ENCODE data around the gene SNRNP200. TPM values are rescaled to one million over a fixed set of nuclear protein-coding genes. Genes with fewer than 3 reads are reported as not detected.

Gene SNRNP200
- total and polyA plus RNA-seq, 8 donors: 31.2 to 184 (median 78.5) TPM

DNA sequence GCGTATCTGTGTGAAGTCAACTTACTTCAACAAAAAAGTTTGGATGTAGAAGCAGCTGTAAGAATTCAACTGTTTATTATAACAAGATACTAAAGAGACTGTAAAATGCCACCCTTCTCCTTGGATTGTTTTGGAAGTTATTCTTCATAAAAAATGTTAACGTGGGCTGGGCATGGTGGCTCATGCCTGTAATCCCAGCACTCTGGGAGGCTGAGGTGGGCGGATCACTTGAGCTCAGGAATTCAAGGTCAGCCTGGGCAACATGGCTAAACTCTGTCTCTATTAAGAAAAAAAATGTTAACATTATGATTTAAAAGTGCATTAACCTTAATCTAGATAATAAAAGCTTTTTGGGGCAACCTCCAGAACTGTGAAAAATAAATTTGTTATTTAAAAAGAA is 31.6 kb downstream of the SNRNP200 start:
- WGBS, 5 donors: 63 to 78% (median 71%) methylated on average over 3 of the region's 3 CpGs
- intact Hi-C loops (cut with DNase I; ENCODE audit: low total_unique reads): no loop called here
- TF ChIP-seq POLR2A (IDR thresholded peaks at IDR 0.05) (no peak), EP300 (IDR thresholded peaks at IDR 0.05) (no peak), POLR2AphosphoS5 (IDR thresholded peaks at IDR 0.05) (no peak)
- TF ChIP-seq, protein P1, sequence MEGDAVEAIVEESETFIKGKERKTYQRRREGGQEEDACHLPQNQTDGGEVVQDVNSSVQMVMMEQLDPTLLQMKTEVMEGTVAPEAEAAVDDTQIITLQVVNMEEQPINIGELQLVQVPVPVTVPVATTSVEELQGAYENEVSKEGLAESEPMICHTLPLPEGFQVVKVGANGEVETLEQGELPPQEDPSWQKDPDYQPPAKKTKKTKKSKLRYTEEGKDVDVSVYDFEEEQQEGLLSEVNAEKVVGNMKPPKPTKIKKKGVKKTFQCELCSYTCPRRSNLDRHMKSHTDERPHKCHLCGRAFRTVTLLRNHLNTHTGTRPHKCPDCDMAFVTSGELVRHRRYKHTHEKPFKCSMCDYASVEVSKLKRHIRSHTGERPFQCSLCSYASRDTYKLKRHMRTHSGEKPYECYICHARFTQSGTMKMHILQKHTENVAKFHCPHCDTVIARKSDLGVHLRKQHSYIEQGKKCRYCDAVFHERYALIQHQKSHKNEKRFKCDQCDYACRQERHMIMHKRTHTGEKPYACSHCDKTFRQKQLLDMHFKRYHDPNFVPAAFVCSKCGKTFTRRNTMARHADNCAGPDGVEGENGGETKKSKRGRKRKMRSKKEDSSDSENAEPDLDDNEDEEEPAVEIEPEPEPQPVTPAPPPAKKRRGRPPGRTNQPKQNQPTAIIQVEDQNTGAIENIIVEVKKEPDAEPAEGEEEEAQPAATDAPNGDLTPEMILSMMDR (IDR thresholded peaks at IDR 0.05): no peak
- no peaks in the 10 kb centered on the region for H3K4me1 ChIP-seq
- H3K27me3 ChIP-seq: no peaks in the 10 kb centered on the region
- no peak overlapping the region for H3K4me3 ChIP-seq
- H3K36me3 ChIP-seq: peaks cover 72 to 100% (median 100%) of the 10 kb centered on the region in 4 donors
- no peak overlapping the region for H3K27ac ChIP-seq
- no peaks in the 10 kb centered on the region for H3K9me3 ChIP-seq
- no peak for DNase-seq

DNA sequence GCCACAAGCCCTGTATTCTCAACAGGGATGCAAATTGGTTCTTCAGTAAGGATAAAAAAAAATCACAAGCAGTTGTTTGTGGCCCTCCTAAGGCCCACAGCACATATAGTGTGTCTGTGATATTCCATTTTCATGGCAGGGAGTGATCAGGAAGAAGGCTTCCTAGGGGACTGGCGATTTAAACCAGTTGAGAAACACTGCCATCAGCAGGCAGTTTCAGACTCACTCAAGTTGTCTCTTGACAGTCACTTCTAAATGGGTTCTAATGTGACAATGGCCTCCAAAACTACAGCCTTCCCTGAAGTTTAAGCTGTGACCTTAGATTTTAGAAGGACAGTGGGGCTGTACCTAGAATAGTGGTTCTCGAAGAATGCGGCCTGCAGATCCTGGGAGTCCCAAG is 33.4 kb downstream of the SNRNP200 start:
- TF ChIP-seq POLR2A (IDR thresholded peaks at IDR 0.05) (no peak), EP300 (IDR thresholded peaks at IDR 0.05) (no peak), POLR2AphosphoS5 (IDR thresholded peaks at IDR 0.05) (no peak)
- TF ChIP-seq, protein P1 (IDR thresholded peaks at IDR 0.05): no peak
- DNase-seq: no peak
- Histone ChIP-seq H3K36me3 (peaks cover 64 to 97% (median 96%) of the 10 kb centered on the region in 4 donors), H3K4me1 (peaks cover 7 to 10% (median 8%) of the 10 kb centered on the region in 4 donors), H3K4me3 (no peak overlapping the region), H3K27me3 (no peaks in the 10 kb centered on the region), H3K27ac (no peak overlapping the region), H3K9me3 (no peaks in the 10 kb centered on the region)
- WGBS, 5 donors: 71 to 89% (median 88%) methylated on average over 3 of the region's 3 CpGs
- intact Hi-C loops (cut with DNase I; ENCODE audit: low total_unique reads): no loop called here

DNA sequence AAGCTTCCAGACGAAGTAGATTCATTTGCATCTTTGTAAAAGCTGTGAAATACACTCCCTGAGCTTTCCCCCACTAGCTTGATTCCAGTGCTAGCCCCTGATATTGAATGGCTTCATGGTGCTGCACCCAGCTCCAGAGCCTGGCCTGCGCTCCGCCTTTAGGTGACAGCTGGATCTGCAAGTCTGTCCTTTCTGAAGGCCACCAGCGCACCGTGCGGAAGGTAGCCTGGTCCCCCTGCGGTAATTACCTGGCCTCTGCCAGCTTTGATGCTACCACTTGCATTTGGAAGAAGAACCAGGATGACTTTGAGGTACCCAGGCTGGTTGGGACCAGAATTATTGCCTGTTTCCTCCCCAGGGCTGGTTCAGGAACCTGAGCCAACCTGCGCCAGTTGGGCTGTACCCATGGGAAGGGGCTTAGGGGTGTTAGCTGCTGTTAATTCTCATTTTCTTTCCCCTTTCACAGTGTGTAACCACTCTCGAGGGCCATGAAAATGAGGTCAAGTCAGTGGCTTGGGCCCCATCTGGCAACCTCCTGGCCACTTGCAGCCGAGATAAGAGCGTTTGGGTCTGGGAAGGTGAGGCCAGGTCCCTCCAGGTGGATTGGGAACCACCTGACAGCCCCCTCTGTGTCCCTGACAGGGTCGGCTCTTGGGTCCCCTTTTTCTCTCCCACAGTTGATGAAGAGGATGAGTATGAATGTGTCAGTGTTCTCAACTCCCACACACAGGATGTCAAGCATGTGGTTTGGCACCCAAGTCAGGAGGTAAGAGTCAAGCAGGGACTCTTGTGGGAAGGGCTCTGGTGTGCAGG is 38.0 kb downstream of the SNRNP200 start:
- WGBS, 5 donors: 50 to 65% (median 60%) methylated on average over 8 to 12 of the region's 12 CpGs
- H3K4me3 ChIP-seq: peak overlapping the region; percentile 91 to 100 (median 98)

More for the DNA sequence above, 38.0 kb downstream of the SNRNP200 start:
- Histone ChIP-seq H3K27me3 (no peaks in the 10 kb centered on the region), H3K9me3 (no peaks in the 10 kb centered on the region), H3K4me1 (peaks cover 27 to 47% (median 41%) of the 10 kb centered on the region in 4 donors), H3K27ac (peak overlapping the region in 1 of 5 donors; percentile 94), H3K36me3 (peaks cover 34 to 64% (median 59%) of the 10 kb centered on the region in 4 donors)
- intact Hi-C loops (cut with DNase I; ENCODE audit: low total_unique reads): loop anchor here (10.0 kb wide), 1 partner anchor 53 kb away; no protein-coding TSS in a partner anchor
- DNase-seq: peak; percentile 40 to 68
- TF ChIP-seq POLR2AphosphoS5 (IDR thresholded peaks at IDR 0.05): no peak
- no peak for TF ChIP-seq EP300 (IDR thresholded peaks at IDR 0.05)
- TF ChIP-seq, protein P1 (IDR thresholded peaks at IDR 0.05): peak in 2 of 7 experiments; percentile 18 to 23
